Embryonic facial prominence (tissue), 1 donor: ENCODE data around the gene LGALS7.
"Not testable (repeated sequence)": the region's sequence is repeated elsewhere in the genome, so short reads cannot be mapped to it uniquely, and the experiment has no call there.

Source experiments
- DNase-seq: peaks from one replicate; pipeline ENCODE4 v3.0.0-alpha.2; 2016; ENCODE audit errors: extremely low spot score

The LGALS7 gene

DNA sequence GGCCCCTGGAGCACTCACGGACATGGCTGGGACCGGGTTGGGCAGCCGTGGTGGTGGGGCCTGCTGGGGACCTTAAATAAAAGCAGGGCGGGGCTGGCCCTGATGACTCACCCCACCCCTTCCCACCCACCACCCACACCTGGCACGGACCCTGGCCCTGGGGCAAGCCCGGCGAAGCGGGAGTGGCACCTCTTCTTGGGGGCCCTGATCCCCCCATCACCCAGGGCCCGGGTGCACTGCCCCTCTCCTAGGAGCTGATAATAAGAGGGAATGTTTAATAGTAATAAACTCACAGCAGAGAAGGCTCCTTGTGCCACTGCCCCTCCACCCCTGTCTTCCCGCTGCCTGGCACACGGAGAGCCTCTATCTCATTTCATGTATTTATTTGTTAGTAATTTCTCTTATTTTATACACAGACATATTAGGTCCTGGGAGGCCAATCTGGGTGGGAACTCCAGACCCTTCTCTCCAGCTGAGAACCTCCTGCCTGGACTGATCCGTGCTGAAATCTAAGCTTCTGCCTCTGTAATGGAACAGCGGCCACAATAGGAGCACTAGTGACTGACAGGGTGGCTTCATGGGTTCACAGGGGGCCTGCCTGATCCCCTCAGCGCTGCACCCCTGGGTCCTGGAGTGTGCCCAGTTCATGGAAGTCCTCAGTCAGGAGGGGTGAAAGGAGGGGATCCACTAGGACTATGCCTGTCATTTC is at the start of gene LGALS7:
LGALS7 (minus strand) TSS at position 49 of the 709 bp plus-strand sequence; CDS start at position 24, 25 bp downstream.
- no peak for DNase-seq

- not testable (repeated sequence) for DNase-seq
Observed at GRCh38 chr19:38821230-38821825, 48.0 kb upstream of the LGALS7 start.

DNA sequence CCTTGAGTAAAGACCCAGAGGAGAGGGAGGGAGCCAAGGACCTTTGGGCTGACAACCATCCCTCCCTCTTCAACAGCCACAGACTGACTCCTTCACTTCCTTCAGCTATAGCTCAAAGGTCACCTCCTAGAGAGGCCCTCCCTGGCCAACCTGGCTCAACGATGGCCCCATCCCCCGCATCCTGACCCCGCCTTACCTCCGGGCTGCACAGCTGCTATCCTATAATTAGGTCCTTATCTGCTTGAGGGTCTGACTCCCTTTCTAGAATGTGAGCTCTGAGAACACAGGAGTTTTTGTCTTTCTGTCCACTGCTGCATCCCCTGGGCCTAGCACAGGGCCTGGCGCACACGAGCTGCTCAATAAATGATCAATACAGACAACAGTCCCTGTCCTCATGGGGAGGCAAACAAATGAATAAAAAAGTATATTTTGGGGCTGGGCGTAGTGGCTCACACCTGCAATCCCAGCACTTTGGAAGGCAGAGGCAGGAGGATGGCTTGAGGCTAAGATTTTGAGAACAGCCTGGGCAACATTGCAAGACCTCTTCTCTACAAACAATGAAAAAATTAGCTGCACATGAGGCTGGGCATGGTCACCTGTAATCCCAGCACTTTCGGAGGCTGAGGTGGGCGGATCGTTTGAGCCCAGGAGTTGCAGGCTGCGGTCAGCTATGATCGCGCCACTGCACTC is 46.1 kb upstream of the LGALS7 start:
- DNase-seq: no peak

DNA sequence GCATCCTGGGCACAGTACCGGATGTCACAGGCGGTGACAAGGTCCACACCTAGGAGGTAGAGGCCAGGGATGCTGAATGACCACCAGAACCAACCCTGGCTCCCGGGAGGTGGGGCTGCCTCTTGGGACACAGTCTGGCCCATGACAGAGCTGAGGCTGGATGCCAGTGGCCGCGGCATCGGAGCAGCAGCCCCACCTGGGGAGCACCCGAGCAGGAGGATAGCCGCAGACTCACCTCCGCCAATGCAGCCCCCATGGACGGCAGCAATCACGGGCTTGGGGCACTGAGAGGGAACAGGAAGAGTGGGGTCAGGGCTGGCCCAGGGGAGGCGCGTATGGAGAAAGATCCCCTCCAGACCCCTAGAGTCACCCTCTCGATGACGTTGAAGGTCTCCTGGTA is 43.8 kb upstream of the LGALS7 start:
- DNase-seq: no peak

DNA sequence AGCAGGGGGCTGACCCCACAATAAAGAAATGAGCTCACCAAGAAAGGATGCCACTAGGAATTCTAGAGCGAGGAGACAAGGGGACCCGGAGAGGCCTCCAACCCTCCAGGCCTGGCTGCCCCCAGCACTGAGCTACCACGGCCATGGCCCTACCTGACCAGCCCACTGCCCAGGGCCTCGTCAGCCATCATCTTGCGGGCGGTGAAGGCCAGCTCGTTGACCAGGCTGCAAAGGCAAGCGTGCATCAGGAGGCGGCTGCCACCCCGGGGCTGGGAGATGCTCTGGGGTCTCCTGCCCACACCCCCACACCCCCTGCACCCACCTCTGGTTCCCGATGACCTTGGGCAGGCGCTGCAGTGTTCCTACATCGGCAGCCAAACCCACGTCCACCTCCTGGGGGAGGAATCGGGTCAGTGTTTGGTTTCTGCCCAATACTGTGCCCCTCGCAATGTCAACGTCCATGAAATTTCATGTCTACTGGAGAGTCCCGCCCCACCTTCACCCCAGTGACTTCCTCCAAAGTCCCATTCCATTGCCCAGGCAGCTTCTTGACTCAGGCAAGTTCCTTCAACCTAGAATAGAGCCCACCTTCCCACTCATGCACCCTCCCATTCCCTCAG is 42.9 kb upstream of the LGALS7 start:
- DNase-seq: no peak

DNA sequence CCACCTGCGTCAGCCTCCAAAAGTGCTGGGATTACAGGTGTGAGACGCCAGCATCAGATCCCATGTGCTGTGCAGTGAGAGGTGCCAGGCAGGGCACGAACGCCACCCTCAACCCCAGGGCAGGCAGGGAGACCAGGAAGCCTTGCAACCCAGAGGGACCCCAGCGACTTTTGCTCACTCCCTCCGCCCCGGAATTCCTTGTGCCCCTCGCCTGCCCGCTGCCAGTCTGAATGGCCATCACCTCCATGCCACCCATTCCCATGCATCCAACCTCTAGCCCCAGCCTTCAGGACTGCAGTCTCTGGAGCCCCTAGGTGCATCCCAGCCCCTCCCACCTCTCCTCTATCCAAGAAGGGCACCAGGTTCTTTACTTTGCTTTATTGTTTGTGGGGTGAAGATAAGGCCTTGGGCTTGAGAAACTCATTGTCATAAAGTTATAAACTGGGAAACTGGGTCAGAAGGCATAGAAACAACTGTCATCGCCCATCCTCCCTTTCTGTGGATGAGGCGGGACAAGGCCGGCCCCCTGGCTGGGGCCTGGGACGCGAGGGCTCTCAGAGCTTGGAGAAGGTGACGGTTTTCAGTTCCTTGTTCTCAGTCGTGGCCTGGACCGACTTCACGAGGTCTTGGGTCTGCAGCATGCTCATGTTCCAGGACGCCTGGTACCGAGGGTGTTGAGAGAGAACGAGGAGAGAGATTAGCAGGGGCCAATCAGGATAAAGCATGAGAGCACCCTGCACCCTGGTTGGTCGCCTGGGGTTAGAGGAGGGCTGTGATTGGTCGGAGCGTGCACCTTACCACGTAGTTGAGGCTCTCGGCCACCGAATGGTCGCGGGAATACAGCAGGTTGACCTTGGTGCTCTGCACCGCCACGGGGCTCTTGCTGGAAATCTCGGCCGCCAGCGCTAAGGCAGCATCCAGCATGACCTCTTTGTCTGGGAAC is 42.0 kb upstream of the LGALS7 start:
- DNase-seq: no peak

- DNase-seq: not testable (repeated sequence)
Observed at GRCh38 chr19:38813932-38814331, 40.6 kb upstream of the LGALS7 start.

DNA sequence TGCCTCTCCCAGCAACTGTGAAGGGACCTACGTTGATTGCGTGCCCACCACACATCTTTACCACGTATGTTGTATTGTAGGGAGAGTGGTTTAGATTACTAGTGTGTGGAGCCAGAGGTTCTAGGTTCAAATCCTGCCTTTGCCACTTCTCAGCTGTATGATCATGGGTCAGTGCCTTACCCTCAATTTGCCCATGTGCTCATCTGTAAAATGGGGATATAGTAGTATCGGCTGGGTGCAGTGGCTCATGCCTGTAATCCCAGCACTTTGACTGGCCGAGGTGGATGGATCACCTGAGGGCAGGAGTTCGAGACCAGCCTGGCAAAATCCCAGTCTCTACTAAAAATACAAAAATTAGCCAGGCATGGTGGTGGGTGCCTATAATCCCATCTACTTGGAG is 40.0 kb upstream of the LGALS7 start:
- DNase-seq: no peak

- no peak for DNase-seq
Observed at GRCh38 chr19:38812841-38813320, 39.6 kb upstream of the LGALS7 start, which contains the start of gene LGALS4. Gene LGALS4 (minus strand): TSS chr19:38812945. CDS start chr19:38812886, 59 bp downstream.

DNA sequence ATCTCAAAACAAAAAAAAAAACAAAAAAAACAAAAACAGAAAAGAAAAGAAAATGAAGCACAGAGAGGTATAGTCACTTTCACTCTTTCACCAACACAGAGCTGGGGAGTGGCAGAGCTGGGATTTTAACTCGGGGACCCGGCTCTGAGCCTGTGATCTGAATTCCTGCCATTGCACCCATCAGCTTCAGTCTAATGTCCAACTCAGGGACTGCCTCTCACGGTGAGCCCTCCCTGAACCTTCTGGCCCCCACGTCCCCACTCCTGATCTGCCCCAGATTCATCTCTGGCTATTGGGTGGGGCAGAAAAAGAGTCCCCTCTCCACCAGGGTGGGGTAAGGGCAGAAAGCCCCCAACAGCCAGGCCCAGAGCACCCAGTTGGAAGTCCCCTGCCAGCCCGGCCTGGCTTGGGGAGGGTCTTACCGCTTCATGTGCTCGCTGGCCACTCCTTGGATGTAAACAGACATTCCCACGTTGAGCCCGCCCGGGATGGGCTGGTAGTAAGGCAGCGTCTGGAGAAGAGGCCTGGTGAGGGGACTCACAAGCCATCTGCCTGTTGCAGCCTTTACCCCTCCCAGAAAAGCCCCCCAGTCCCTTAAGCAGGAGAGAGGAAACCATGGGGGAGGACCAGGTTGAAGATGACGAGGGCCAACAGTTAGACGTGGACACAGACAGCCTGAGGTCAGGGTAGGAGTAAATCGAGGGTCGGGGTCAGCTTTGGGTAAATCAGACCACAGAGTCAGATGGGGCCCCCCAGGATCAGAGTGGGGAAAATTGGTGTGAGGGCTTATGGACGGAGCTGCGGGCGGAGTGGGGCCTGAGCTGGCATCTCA is 38.9 kb upstream of the LGALS7 start:
- DNase-seq: no peak

GRCh38 chr19:38809592-38810252 is 36.4 kb upstream of the LGALS7 start:
- no peak for DNase-seq

GRCh38 chr19:38808741-38809140 is 35.4 kb upstream of the LGALS7 start:
- DNase-seq: no peak

- not testable (repeated sequence) for DNase-seq
Observed at GRCh38 chr19:38807374-38808098, 34.2 kb upstream of the LGALS7 start.

- DNase-seq: no peak
Observed at GRCh38 chr19:38806371-38806770, 33.1 kb upstream of the LGALS7 start.

DNA sequence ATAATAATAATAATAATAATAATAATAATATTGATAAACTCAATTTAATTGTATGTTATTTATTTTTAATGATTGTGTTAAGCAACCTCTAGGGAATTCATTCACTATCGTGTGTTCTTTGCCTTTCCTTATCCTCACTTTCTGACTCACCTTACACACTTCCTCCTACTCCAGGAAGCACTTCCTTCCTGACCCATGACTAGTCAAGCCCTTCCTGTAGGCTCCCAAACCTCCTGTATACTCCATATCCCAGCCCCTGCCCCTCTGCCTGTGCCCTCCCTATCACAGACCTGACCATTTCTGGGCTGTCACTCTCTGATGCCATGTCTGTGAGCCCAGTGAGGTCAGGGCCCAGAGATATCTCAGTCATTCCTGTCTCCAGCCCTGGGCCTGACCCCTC is 31.9 kb upstream of the LGALS7 start:
- no peak for DNase-seq

- no peak for DNase-seq
Observed at GRCh38 chr19:38803543-38803942, 30.2 kb upstream of the LGALS7 start.

- DNase-seq: no peak
Observed at GRCh38 chr19:38801359-38802095, 28.2 kb upstream of the LGALS7 start.
